ENCODE data around the gene DLGAP3.
A peak's percentile ranks its signal among the peaks of the same experiment; 100 is the strongest.
"Not testable (repeated sequence)": the region's sequence is repeated elsewhere in the genome, so short reads cannot be mapped to it uniquely, and the experiment has no call there.

DLGAP3 gene

GRCh38 chr1:34946211-34946610 lies 16.8 kb upstream of the DLGAP3 start:
- TF ChIP-seq CTCF (conservative IDR thresholded peaks at IDR 0.05): no peak
- H3K27ac ChIP-seq: no peak overlapping the region

GRCh38 chr1:34941798-34942197 lies 12.3 kb upstream of the DLGAP3 start:
- not testable (repeated sequence) for H3K27ac ChIP-seq

GRCh38 chr1:34930702-34931071 lies 1.2 kb upstream of the DLGAP3 start:
- TF ChIP-seq CTCF (conservative IDR thresholded peaks at IDR 0.05): no peak
- no peak overlapping the region for H3K27ac ChIP-seq

GRCh38 chr1:34929853-34930701 lies 627 bp upstream of the DLGAP3 start:
- H3K27ac ChIP-seq: peak overlapping the region; percentile 69; the same call in 1 of the 2 replicates
- TF ChIP-seq CTCF (conservative IDR thresholded peaks at IDR 0.05): no peak

- no peak; the same call in 1 of the 2 replicates for TF ChIP-seq CTCF (conservative IDR thresholded peaks at IDR 0.05)
- H3K27ac ChIP-seq: peak overlapping the region; percentile 69; the same call in 1 of the 2 replicates
Measured at GRCh38 chr1:34928699-34929496, 552 bp downstream of the DLGAP3 start.

- TF ChIP-seq CTCF (conservative IDR thresholded peaks at IDR 0.05): no peak
- peak overlapping the region; percentile 69; the same call in 1 of the 2 replicates for H3K27ac ChIP-seq
Measured at GRCh38 chr1:34928066-34928696, 1.3 kb downstream of the DLGAP3 start.

GRCh38 chr1:34927316-34927715 lies 2.1 kb downstream of the DLGAP3 start:
- no peak overlapping the region for H3K27ac ChIP-seq

More at GRCh38 chr1:34927316-34927715, 2.1 kb downstream of the DLGAP3 start:
- no peak for TF ChIP-seq CTCF (conservative IDR thresholded peaks at IDR 0.05)
